ENCODE data around the gene POU6F2. TPM values are rescaled to one million over a fixed set of nuclear protein-coding genes. Genes with fewer than 3 reads are reported as not detected.
A peak's percentile ranks its signal among the peaks of the same experiment; 100 is the strongest.

The POU6F2 gene
- total RNA-seq, 1 experiment from 2014 or later = 0.90 TPM

DNA sequence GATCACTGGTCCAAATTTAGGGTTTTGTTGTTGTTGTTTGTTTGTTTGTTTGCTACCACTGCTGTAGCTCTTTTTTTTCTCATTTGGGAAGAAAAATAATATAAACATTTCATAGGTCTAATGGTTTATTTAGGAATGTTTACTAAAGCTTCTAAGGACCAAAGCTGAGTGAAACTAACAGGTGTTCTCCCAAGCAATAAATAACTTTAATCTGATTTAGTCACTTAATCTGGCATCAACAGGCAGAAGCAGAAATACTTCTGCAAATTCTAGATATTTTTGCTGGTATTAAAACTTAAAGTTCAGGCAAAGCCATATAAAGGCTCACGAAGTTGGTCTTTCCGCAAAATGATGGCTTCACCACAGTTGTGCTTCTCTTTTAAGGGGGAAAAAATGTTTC, 444.0 kb downstream of the POU6F2 start:
- DNase-seq = no peak
- Histone ChIP-seq H3K4me3 (ENCODE audit: insufficient read depth, low read depth, low read length) (no peak overlapping the region), H3K36me3 (replicated peaks; ENCODE audit: control insufficient read depth, insufficient read depth, low read length) (no peaks in the 10 kb centered on the region), H3K27me3 (ENCODE audit: control insufficient read depth, insufficient read depth, low read length) (no peaks in the 10 kb centered on the region)

DNA sequence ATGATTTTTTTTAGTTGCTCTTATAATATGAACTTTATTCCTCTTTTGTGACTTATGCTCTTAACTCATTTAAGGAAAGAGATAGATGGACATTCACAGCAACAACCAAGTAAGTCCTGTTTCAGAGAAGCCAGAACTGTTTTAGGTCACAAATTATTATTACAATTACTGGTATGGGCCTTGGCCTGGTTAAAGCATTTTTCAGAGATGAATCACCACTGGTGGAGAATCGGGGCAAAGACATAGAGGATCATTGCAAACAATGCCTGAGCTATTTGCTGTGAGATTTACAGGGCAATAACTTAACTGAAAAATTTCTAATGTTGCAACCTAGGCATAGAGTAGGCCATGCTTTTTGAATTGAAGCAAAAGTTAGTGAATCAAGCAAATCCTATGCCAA, 450.5 kb downstream of the POU6F2 start:
- Histone ChIP-seq H3K4me3 (ENCODE audit: insufficient read depth, low read depth, low read length) (no peak overlapping the region), H3K36me3 (replicated peaks; ENCODE audit: control insufficient read depth, insufficient read depth, low read length) (no peaks in the 10 kb centered on the region), H3K27me3 (ENCODE audit: control insufficient read depth, insufficient read depth, low read length) (no peaks in the 10 kb centered on the region)
- no peak for DNase-seq

- Histone ChIP-seq H3K4me3 (ENCODE audit: insufficient read depth, low read depth, low read length) (no peak overlapping the region), H3K36me3 (replicated peaks; ENCODE audit: control insufficient read depth, insufficient read depth, low read length) (no peaks in the 10 kb centered on the region), H3K27me3 (ENCODE audit: control insufficient read depth, insufficient read depth, low read length) (no peaks in the 10 kb centered on the region)
- DNase-seq = no peak
Observed at GRCh38 chr7:39429421-39429820, 451.7 kb downstream of the POU6F2 start.

DNA sequence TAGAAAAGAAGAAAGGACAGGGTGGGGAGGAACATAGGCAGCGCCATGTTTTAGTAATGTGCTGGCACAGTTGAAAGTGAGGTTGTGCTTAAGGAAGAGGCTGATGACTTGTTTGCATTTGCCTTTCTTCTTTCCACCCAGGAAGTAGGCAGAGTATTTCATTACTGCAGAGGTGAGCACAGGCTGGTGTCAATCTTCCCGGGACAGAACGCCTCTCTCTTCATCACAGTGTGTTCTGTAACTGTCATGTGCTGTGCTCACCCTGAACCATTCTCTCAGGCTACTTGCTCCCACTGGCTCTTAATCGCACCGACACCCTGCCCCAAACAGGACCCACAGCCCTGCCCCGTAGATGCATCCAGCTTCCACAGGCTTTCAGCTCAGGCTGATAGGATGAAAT, 452.7 kb downstream of the POU6F2 start:
- H3K36me3 ChIP-seq (replicated peaks; ENCODE audit: control insufficient read depth, insufficient read depth, low read length) = no peaks in the 10 kb centered on the region
- no peak overlapping the region for H3K4me3 ChIP-seq (ENCODE audit: insufficient read depth, low read depth, low read length)
- DNase-seq = no peak
- H3K27me3 ChIP-seq (ENCODE audit: control insufficient read depth, insufficient read depth, low read length) = no peaks in the 10 kb centered on the region

DNA sequence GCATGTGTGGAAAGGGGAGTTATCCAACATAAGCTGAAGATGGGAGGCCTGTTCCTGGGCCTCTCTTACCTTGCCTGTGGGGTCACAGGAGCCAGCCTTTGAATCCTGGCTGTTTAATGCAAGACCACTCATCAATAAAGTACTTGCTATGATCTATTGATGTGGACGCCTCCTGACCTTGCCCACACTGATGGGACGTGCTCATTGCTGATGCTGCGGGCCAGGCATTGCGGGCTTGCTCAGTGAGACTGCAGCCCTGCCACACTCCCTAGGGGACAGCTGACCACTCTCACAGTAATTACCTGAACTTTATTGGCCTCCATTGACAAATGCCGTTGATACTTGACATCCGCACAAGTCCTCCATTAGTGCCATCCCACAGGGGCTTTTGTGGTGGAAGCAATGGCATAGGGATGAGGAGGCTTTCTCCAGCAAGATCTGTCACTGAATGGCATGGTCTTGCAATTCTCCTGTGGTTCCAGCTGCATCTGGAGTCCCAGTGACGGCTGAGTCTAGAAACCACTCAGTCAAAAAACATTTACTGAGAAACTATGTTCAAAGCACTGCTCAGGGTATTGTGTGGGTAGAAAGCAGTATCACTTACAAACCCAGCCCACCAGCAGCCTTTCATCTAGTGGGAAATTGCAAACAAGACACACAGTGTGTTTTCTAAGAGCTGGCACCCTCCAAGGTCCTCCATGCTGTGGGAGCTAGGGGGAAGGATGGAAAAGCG, 453.4 kb downstream of the POU6F2 start:
- no peak overlapping the region for H3K4me3 ChIP-seq (ENCODE audit: insufficient read depth, low read depth, low read length)
- H3K27me3 ChIP-seq (ENCODE audit: control insufficient read depth, insufficient read depth, low read length) = no peaks in the 10 kb centered on the region
- DNase-seq = no peak
- H3K36me3 ChIP-seq (replicated peaks; ENCODE audit: control insufficient read depth, insufficient read depth, low read length) = no peaks in the 10 kb centered on the region

- no peak for DNase-seq
- H3K27me3 ChIP-seq (ENCODE audit: control insufficient read depth, insufficient read depth, low read length) = no peaks in the 10 kb centered on the region
- H3K36me3 ChIP-seq (replicated peaks; ENCODE audit: control insufficient read depth, insufficient read depth, low read length) = no peaks in the 10 kb centered on the region
- H3K4me3 ChIP-seq (ENCODE audit: insufficient read depth, low read depth, low read length) = no peak overlapping the region
Observed at GRCh38 chr7:39432368-39432767, 454.7 kb downstream of the POU6F2 start.

GRCh38 chr7:39432807-39433416, 455.2 kb downstream of the POU6F2 start:
- Histone ChIP-seq H3K36me3 (replicated peaks; ENCODE audit: control insufficient read depth, insufficient read depth, low read length) (no peaks in the 10 kb centered on the region), H3K4me3 (ENCODE audit: insufficient read depth, low read depth, low read length) (no peak overlapping the region), H3K27me3 (ENCODE audit: control insufficient read depth, insufficient read depth, low read length) (no peaks in the 10 kb centered on the region)
- no peak for DNase-seq

GRCh38 chr7:39433550-39433949, 455.8 kb downstream of the POU6F2 start:
- DNase-seq = no peak

GRCh38 chr7:39434012-39434411, 456.3 kb downstream of the POU6F2 start:
- DNase-seq = peak; percentile 23
- H3K27me3 ChIP-seq (ENCODE audit: control insufficient read depth, insufficient read depth, low read length) = no peaks in the 10 kb centered on the region
- no peaks in the 10 kb centered on the region for H3K36me3 ChIP-seq (replicated peaks; ENCODE audit: control insufficient read depth, insufficient read depth, low read length)
- no peak overlapping the region for H3K4me3 ChIP-seq (ENCODE audit: insufficient read depth, low read depth, low read length)

More at GRCh38 chr7:39433550-39433949, 455.8 kb downstream of the POU6F2 start:
- Histone ChIP-seq H3K36me3 (replicated peaks; ENCODE audit: control insufficient read depth, insufficient read depth, low read length) (no peaks in the 10 kb centered on the region), H3K4me3 (ENCODE audit: insufficient read depth, low read depth, low read length) (no peak overlapping the region), H3K27me3 (ENCODE audit: control insufficient read depth, insufficient read depth, low read length) (no peaks in the 10 kb centered on the region)

DNA sequence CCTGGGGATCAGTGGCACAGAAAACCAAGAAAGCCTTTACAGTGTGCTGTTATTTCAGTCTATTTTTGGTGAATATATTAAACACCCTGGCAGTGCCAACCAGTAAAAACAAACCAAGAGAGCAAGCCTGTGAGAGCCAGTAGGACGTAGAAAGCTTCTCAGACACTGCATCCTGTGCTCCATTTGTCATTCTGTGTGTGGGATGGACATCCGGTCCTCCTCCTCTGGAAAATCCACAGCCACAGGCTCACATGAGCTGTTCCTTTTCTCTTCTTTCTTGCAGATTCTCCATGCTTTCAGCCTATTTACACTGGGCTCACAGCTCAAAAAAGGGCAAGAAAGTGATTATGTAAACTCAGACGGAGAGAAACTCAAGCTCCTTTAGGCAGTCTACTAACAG, 468.8 kb downstream of the POU6F2 start:
- no peak overlapping the region for H3K4me3 ChIP-seq (ENCODE audit: insufficient read depth, low read depth, low read length)
- no peak for DNase-seq
- no peaks in the 10 kb centered on the region for H3K27me3 ChIP-seq (ENCODE audit: control insufficient read depth, insufficient read depth, low read length)
- H3K36me3 ChIP-seq (replicated peaks; ENCODE audit: control insufficient read depth, insufficient read depth, low read length) = no peaks in the 10 kb centered on the region

DNA sequence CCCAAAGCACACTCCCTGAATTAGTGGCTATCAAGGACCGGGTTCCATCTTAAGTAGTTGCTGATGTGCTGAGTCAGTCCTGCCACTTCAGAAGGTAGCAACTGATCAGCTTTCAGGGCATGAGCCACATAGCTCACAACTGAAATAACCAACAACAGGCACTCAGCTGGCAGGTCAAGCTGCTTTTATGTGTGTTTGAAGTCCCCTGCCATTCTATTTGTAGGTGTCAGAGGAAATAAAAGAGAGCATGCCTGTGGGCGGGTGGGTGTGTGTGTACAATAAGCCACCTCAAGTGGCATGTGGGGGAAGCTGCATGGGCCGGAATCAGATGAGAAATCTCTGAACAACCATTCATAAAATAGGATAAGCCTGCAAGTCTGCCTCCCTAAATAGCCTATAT, 474.2 kb downstream of the POU6F2 start:
- no peaks in the 10 kb centered on the region for H3K27me3 ChIP-seq (ENCODE audit: control insufficient read depth, insufficient read depth, low read length)
- no peaks in the 10 kb centered on the region for H3K36me3 ChIP-seq (replicated peaks; ENCODE audit: control insufficient read depth, insufficient read depth, low read length)
- no peak for DNase-seq
- no peak overlapping the region for H3K4me3 ChIP-seq (ENCODE audit: insufficient read depth, low read depth, low read length)

DNA sequence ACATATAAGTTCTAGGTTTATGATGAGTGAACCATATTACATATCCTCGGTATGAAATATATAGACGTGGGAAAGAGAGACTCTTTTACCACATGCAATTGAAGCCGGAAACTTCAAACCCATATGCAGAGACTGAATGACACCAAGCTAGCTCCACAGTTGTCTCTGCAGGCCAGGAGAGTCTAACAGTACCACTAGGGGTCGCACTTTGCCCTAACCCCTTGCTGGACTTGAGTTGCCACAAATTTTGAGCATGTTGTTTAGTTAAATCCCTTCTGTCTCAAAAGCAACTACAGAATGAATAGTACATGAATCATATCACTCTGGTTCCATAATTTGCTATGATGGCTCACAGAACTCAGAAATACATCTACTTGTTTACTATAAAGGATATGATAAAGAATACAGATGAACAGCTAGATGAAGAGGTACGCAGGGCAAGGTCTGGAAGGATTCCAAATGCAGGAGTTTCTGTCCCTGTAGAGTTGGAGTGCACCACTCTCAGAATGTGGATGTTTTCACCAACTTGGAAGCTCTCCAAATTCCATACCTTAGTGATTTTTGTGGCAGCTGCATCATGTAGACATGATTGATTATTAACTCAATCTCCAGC, 476.1 kb downstream of the POU6F2 start:
- H3K27me3 ChIP-seq (ENCODE audit: control insufficient read depth, insufficient read depth, low read length) = no peaks in the 10 kb centered on the region

DNA sequence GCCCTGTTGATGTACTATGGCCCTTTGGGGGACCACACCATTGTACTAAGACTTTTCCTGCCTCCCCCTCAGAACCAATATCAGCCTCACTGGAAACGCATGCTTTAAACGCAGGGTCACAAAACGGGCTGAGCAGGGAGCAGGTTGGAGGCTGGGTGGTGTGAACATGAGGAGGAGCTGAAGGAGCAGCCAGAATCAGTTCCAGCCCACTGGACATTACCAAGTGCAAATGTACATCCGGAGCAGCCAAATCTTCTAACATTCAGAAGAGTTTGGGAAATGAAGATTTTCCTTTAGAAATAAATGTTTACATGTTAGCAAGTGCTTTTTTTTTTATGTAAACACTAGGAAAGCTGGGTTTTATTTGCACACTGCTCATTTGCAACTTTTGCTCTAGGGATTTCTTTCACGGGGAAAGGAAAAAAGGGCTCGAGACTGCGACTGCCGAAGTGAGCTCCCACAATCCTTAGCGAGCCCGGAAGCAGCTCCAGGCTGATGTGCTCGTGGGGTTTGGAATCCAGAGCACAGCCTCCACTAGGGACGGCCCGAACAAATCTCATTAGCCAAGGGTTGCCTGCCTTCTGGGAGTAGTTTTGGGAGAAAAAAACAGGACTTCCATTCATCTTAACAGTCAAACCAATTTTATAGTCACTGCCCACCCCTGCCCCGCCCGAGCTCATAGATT, 480.5 kb downstream of the POU6F2 start:
- no peak for DNase-seq
- H3K36me3 ChIP-seq (replicated peaks; ENCODE audit: control insufficient read depth, insufficient read depth, low read length) = no peaks in the 10 kb centered on the region
- H3K4me3 ChIP-seq (ENCODE audit: insufficient read depth, low read depth, low read length) = no peak overlapping the region
- H3K27me3 ChIP-seq (ENCODE audit: control insufficient read depth, insufficient read depth, low read length) = no peaks in the 10 kb centered on the region

More for the DNA sequence above, 476.1 kb downstream of the POU6F2 start:
- Histone ChIP-seq H3K4me3 (ENCODE audit: insufficient read depth, low read depth, low read length) (no peak overlapping the region), H3K36me3 (replicated peaks; ENCODE audit: control insufficient read depth, insufficient read depth, low read length) (no peaks in the 10 kb centered on the region)
- DNase-seq = peak; percentile 61

DNA sequence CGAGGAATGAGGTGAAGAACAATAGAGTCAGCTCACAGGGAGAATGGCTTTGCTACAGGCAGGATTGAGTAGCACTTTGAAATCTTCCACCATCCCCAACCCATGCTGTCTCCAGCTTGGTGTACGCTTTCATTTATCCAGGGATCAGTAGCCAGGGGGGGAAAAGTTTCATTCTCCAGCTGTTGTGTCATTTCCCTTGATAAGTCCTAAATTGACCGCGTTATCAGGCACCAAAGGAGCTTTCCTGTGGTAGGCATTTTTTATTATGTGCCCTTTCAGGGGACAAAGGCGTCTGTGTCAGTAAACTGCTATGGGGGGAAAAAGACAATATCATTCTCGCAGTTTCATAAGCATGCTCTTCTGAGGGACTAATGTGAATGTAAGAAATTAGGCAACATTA, 481.9 kb downstream of the POU6F2 start:
- Histone ChIP-seq H3K4me3 (ENCODE audit: insufficient read depth, low read depth, low read length) (no peak overlapping the region), H3K27me3 (ENCODE audit: control insufficient read depth, insufficient read depth, low read length) (no peaks in the 10 kb centered on the region), H3K36me3 (replicated peaks; ENCODE audit: control insufficient read depth, insufficient read depth, low read length) (no peaks in the 10 kb centered on the region)
- DNase-seq = no peak

GRCh38 chr7:39460486-39460885, 482.8 kb downstream of the POU6F2 start:
- H3K4me3 ChIP-seq (ENCODE audit: insufficient read depth, low read depth, low read length) = no peak overlapping the region
- H3K27me3 ChIP-seq (ENCODE audit: control insufficient read depth, insufficient read depth, low read length) = no peaks in the 10 kb centered on the region
- no peaks in the 10 kb centered on the region for H3K36me3 ChIP-seq (replicated peaks; ENCODE audit: control insufficient read depth, insufficient read depth, low read length)
- DNase-seq = no peak

All from H7 (cell line).